H9 (cell line): Measurements from ENCODE around the gene ENO3. TPM values are rescaled to one million over a fixed set of nuclear protein-coding genes. Genes with fewer than 3 reads are reported as not detected.

Experiments
- DNase-seq: peaks from one replicate; pipeline ENCODE4 v3.0.0-alpha.2; 2017
- H2AFZ ChIP-seq: one replicate; pipeline ENCODE4 v1.6.1; 2013; ENCODE audit warnings: mild to moderate bottlenecking, low read length, control low read depth, moderate library complexity
- H2AK5ac ChIP-seq: 2 replicates; pipeline ENCODE4 v1.6.1; 2013; ENCODE audit warnings: low read length, control low read depth, mixed read lengths; ENCODE audit not compliant: insufficient read length
- H2BK120ac ChIP-seq: one replicate; pipeline ENCODE4 v1.6.1; 2013; ENCODE audit warnings: low read depth, mild to moderate bottlenecking, low read length, control low read depth, inconsistent platforms; ENCODE audit not compliant: poor library complexity, severe bottlenecking
- H2BK12ac ChIP-seq: 2 replicates; pipeline ENCODE4 v1.6.1; 2013; ENCODE audit warnings: low read length, control low read depth, mixed read lengths, low read depth; ENCODE audit not compliant: insufficient read length
- H2BK15ac ChIP-seq: 2 replicates; pipeline ENCODE4 v1.6.1; 2013; ENCODE audit warnings: low read depth, low read length, control low read depth
- H2BK20ac ChIP-seq: one replicate; pipeline ENCODE4 v1.6.1; 2013; ENCODE audit warnings: low read depth, mild to moderate bottlenecking, low read length, control low read depth, inconsistent platforms; ENCODE audit not compliant: poor library complexity, severe bottlenecking
- H2BK5ac ChIP-seq: 2 replicates; pipeline ENCODE4 v1.6.1; 2013; ENCODE audit warnings: low read length, control low read depth, mixed read lengths; ENCODE audit not compliant: insufficient read length
- H3K14ac ChIP-seq: 2 replicates; pipeline ENCODE4 v1.6.1; 2013; ENCODE audit warnings: low read length, control low read depth; ENCODE audit not compliant: insufficient read depth
- H3K18ac ChIP-seq: 2 replicates; pipeline ENCODE4 v1.6.1; 2013; ENCODE audit warnings: low read depth, mild to moderate bottlenecking, mixed read lengths, low read length, control low read depth; ENCODE audit not compliant: insufficient read length
- H3K23ac ChIP-seq: 2 replicates; pipeline ENCODE4 v1.6.1; 2013; ENCODE audit warnings: low read length, control low read depth, mixed read lengths, low read depth; ENCODE audit not compliant: insufficient read length
- H3K23me2 ChIP-seq: 2 replicates; pipeline ENCODE4 v1.6.1; 2013; ENCODE audit warnings: low read depth, mild to moderate bottlenecking, mixed read lengths, low read length, control low read depth; ENCODE audit not compliant: insufficient read length, poor library complexity, severe bottlenecking
- H3K27ac ChIP-seq: 2 replicates; pipeline ENCODE4 v1.5.1; 2013; ENCODE audit warnings: low read length, control low read depth, mixed read lengths, low read depth; ENCODE audit not compliant: insufficient read length
- H3K27me3 ChIP-seq: 2 replicates; pipeline ENCODE4 v1.6.1; 2013; ENCODE audit warnings: low read length, control low read depth, inconsistent platforms; ENCODE audit not compliant: insufficient read depth
- H3K4ac ChIP-seq: 2 replicates; pipeline ENCODE4 v1.6.1; 2013; ENCODE audit warnings: low read depth, mild to moderate bottlenecking, control low read depth, inconsistent platforms, low read length, moderate library complexity
- H3K4me1 ChIP-seq: 2 replicates; pipeline ENCODE4 v1.6.1; 2013; ENCODE audit warnings: low read length, control low read depth, inconsistent platforms; ENCODE audit not compliant: insufficient read depth
- H3K4me2 ChIP-seq: 2 replicates; pipeline ENCODE4 v1.6.1; 2013; ENCODE audit warnings: low read length, control low read depth, mixed read lengths; ENCODE audit not compliant: insufficient read length, insufficient read depth
- H3K56ac ChIP-seq: 2 replicates; pipeline ENCODE4 v1.6.1; 2013; ENCODE audit warnings: low read depth, mild to moderate bottlenecking, mixed read lengths, low read length, control low read depth; ENCODE audit not compliant: insufficient read length
- H3K79me1 ChIP-seq: 2 replicates; pipeline ENCODE4 v1.6.1; 2013; ENCODE audit warnings: low read depth, mild to moderate bottlenecking, moderate library complexity, low read length, control low read depth, inconsistent platforms; ENCODE audit not compliant: insufficient read depth, poor library complexity, severe bottlenecking
- H3K79me2 ChIP-seq: 2 replicates; pipeline ENCODE4 v1.6.1; 2013; ENCODE audit warnings: low read length, control low read depth, inconsistent platforms; ENCODE audit not compliant: insufficient read depth
- H3K9ac ChIP-seq: 2 replicates; pipeline ENCODE4 v1.6.1; 2013; ENCODE audit warnings: low read length, control low read depth, mixed read lengths; ENCODE audit not compliant: insufficient read length; ENCODE audit errors: extremely low read depth
- H3K9me3 ChIP-seq: one replicate; pipeline ENCODE4 v1.6.1; 2013; ENCODE audit warnings: low read depth, low read length, inconsistent platforms; ENCODE audit not compliant: control insufficient read depth
- H3T11ph ChIP-seq: one replicate; pipeline ENCODE4 v1.6.1; 2013; ENCODE audit warnings: mild to moderate bottlenecking, low read length, control low read depth, inconsistent platforms
- H4K20me1 ChIP-seq: one replicate; pipeline ENCODE4 v1.6.1; 2013; ENCODE audit not compliant: control insufficient read depth, insufficient read length, insufficient read depth
- H4K5ac ChIP-seq: 2 replicates; pipeline ENCODE4 v1.6.1; 2013; ENCODE audit warnings: low read depth, mild to moderate bottlenecking, mixed read lengths, low read length, control low read depth; ENCODE audit not compliant: insufficient read length
- H4K8ac ChIP-seq: replicated peaks from 2 replicates; pipeline ENCODE4 v1.6.1; 2013; ENCODE audit warnings: low read length, control low read depth, mixed read lengths, low read depth; ENCODE audit not compliant: insufficient read length
- H4K91ac ChIP-seq: 2 replicates; pipeline ENCODE4 v1.6.1; 2013; ENCODE audit warnings: low read depth, mild to moderate bottlenecking, moderate library complexity, mixed read lengths, low read length, control low read depth; ENCODE audit not compliant: insufficient read length
- H3K27ac Mint-ChIP-seq, 3 experiments: 2 replicates in 2 of 3; 3 replicates in 1 of 3; pipeline ENCODE4 v1.8.0; 2020 to 2021; ENCODE audit warnings: mixed read lengths in 3 of 3, mild to moderate bottlenecking in 1 of 3, moderate library complexity in 1 of 3
- H3K27me3 Mint-ChIP-seq: 2 replicates; pipeline ENCODE4 v1.8.0; 2021; ENCODE audit warnings: low read depth, mild to moderate bottlenecking, moderate library complexity, mixed read lengths
- H3K36me3 Mint-ChIP-seq, 3 experiments: 2 replicates in 2 of 3; 3 replicates in 1 of 3; pipeline ENCODE4 v1.8.0; 2020 to 2021; ENCODE audit warnings: low read depth in 3 of 3, mixed read lengths in 3 of 3; ENCODE audit not compliant: insufficient read depth in 1 of 3
- H3K4me1 Mint-ChIP-seq, 2 experiments: 2 replicates each; pipeline ENCODE4 v1.8.0; 2020; ENCODE audit warnings: mixed read lengths in 2 of 2
- H3K4me3 Mint-ChIP-seq, 2 experiments: 2 replicates in 1 of 2; 3 replicates in 1 of 2; pipeline ENCODE4 v1.8.0; 2020 to 2021; ENCODE audit warnings: mild to moderate bottlenecking in 2 of 2, mixed read lengths in 2 of 2, moderate library complexity in 1 of 2
- H3K9me3 Mint-ChIP-seq, 2 experiments: 2 replicates in 1 of 2; 3 replicates in 1 of 2; pipeline ENCODE4 v1.8.0; 2020; ENCODE audit warnings: mild to moderate bottlenecking in 2 of 2, mixed read lengths in 2 of 2, moderate library complexity in 1 of 2
- WGBS: extraction: QIAGEN DNeasy Blood & Tissue Kit; methylation state at CpG from one replicate; pipeline ENCODE4 v1.1.7; 2013; ENCODE audit warnings: missing lambda C conversion rate, low lambda C conversion rate, mixed read lengths; ENCODE audit not compliant: insufficient read length; ENCODE audit errors: extremely low coverage; 5-methylcytosine and 5-hydroxymethylcytosine counted together
- total RNA-seq: library from RNA; stranded (reverse); gene quantifications from 2 replicates; pipeline ENCODE4 v1.2.1, GENCODE V29; 2021
- TF ChIP-seq, protein P1 (sequence below): fragments of 200-600 bp; sonication (generic); conservative IDR thresholded peaks from 3 replicates; pipeline ENCODE4 v1.8.0; 2021; ENCODE audit warnings: antibody characterized with exemption, mild to moderate bottlenecking

Gene ENO3
- total RNA-seq, 1 experiment from 2014 or later = 25.4 TPM

GRCh38 chr17:4947411-4948165 lies 3.3 kb upstream of the ENO3 start:
- H3K23ac ChIP-seq = no peak overlapping the region
- peak; percentile 72 for DNase-seq
- H3K14ac ChIP-seq = peak overlapping the region; percentile 96
- H3K79me2 ChIP-seq = peaks cover 13% of the 10 kb centered on the region; the same call in 1 of the 2 replicates
- peaks cover 0 to 2% of the 10 kb centered on the region in 2 experiments; a peak in 2 of 5 replicates for H3K9me3 Mint-ChIP-seq
- no peak overlapping the region for H3T11ph ChIP-seq
- H3K4me1 ChIP-seq = peaks cover 4% of the 10 kb centered on the region; the same call in 1 of the 2 replicates
- H2AK5ac ChIP-seq = no peak overlapping the region
- no peak overlapping the region for H2BK15ac ChIP-seq
- no peak overlapping the region for H2AFZ ChIP-seq
- TF ChIP-seq, protein P1, sequence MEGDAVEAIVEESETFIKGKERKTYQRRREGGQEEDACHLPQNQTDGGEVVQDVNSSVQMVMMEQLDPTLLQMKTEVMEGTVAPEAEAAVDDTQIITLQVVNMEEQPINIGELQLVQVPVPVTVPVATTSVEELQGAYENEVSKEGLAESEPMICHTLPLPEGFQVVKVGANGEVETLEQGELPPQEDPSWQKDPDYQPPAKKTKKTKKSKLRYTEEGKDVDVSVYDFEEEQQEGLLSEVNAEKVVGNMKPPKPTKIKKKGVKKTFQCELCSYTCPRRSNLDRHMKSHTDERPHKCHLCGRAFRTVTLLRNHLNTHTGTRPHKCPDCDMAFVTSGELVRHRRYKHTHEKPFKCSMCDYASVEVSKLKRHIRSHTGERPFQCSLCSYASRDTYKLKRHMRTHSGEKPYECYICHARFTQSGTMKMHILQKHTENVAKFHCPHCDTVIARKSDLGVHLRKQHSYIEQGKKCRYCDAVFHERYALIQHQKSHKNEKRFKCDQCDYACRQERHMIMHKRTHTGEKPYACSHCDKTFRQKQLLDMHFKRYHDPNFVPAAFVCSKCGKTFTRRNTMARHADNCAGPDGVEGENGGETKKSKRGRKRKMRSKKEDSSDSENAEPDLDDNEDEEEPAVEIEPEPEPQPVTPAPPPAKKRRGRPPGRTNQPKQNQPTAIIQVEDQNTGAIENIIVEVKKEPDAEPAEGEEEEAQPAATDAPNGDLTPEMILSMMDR = no peak
- H2BK20ac ChIP-seq = no peak overlapping the region
- H3K4me3 Mint-ChIP-seq = peak overlapping the region; percentile 95 to 100
- no peak overlapping the region for H2BK12ac ChIP-seq
- WGBS = no CpG with 5 or more reads among the region's 56 CpGs
- peak overlapping the region; percentile 94 for H3K9ac ChIP-seq
- no peak overlapping the region for H4K5ac ChIP-seq
- H3K4ac ChIP-seq = no peak overlapping the region
- H2BK5ac ChIP-seq = no peak overlapping the region
- peaks cover 5% of the 10 kb centered on the region for H3K27me3 Mint-ChIP-seq
- H4K91ac ChIP-seq = no peak overlapping the region
- peak overlapping the region; percentile 72 for H3K4me2 ChIP-seq
- no peaks in the 10 kb centered on the region for H4K20me1 ChIP-seq
- peak overlapping the region; percentile 94 to 96 (median 96); a peak in 6 of 7 replicates for H3K27ac Mint-ChIP-seq
- peak overlapping the region; percentile 32 for H3K27ac ChIP-seq
- peaks cover 23% of the 10 kb centered on the region for H3K23me2 ChIP-seq
- H3K9me3 ChIP-seq = no peaks in the 10 kb centered on the region
- no peak overlapping the region for H3K56ac ChIP-seq
- H2BK120ac ChIP-seq = no peak overlapping the region
- peaks cover 37 to 38% of the 10 kb centered on the region in 2 experiments for H3K4me1 Mint-ChIP-seq
- peaks cover 4% of the 10 kb centered on the region for H3K79me1 ChIP-seq
- peaks cover 27 to 49% (median 40%) of the 10 kb centered on the region in 3 experiments for H3K36me3 Mint-ChIP-seq
- H4K8ac ChIP-seq = no peak overlapping the region
- no peaks in the 10 kb centered on the region for H3K27me3 ChIP-seq
- peak overlapping the region; percentile 85 for H3K18ac ChIP-seq
